Activated T-cell treated with anti-CD3 and anti-CD28 coated beads for 1 hour (primary cell): ENCODE measurements around the gene VWA2.

Experiments
- DNase-seq: peaks from one replicate; pipeline ENCODE4 v3.0.0-alpha.2; 2020; ENCODE audit warnings: low read depth

VWA2 gene

GRCh38 chr10:114278140-114278883 lies 39.3 kb downstream of the VWA2 start:
- no peak for DNase-seq

DNA sequence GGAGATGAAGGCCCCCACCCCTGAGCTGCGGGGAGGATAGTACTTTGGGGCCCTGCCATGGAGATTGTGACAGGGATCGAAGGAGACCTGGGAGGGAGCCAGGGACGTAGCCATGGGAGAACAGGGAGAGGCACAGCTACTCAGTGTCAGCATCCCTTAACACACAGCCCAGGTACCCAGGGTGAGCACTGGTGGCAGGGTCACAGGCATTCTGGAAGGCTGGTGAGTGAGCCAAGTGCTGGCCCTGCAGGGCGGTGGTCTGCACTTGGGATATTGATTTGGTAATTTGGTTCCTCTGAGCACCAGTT lies 39.8 kb downstream of the VWA2 start:
- DNase-seq = no peak

DNA sequence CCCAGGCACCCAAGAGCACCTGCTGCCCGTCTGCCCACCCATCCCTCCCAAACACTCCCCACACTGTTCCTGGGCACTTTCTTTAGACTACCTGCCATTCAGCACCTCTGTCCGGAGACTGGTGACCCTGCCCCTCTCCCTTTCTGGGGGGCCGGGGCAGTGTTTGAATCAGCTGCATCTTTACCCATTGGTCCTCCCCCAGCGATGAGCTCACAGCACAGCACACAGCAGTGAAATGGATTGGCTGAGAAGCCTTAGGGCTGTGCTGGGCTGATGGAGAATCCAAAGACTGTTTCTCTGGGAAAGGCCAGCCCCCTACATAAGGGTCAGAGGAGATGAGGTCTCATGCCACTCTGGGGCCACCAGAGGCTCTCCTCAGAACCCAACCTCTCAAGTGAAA lies 40.2 kb downstream of the VWA2 start:
- no peak for DNase-seq

DNA sequence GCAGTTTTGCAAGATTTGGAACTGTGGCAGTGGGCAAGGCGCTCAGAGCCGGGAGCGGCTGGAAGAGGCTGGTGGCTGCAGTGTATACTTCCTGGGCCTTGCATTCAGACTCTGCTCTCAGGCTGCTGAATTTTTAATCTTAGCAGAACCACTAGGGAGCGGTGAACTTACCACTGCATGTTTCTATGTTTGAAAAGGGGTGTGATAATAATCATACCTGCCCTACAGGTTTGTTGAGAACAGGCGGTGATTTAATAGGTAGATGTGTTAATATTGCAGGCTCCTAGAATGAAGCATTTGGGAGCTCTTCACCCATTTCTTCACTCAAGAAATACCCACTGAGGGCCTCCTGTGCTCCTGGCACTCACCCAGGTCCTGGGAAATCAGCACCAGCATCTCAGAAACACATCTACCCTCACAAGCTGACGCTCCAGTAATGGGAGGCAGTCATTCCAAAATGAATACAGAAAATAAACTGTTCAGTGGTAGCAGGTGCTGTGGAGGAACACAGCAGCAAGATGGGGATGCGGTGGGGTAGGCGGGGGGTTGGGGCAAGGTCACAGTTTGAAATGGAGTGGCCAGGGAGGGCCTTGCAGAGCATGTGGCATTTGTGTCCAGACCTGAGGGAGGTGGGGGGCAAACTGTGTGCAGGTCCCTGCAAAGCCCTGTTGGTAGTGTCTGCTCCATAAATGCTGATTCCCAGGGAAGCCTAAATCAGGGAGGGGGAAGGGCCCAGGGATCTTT lies 41.0 kb downstream of the VWA2 start:
- DNase-seq = no peak

DNA sequence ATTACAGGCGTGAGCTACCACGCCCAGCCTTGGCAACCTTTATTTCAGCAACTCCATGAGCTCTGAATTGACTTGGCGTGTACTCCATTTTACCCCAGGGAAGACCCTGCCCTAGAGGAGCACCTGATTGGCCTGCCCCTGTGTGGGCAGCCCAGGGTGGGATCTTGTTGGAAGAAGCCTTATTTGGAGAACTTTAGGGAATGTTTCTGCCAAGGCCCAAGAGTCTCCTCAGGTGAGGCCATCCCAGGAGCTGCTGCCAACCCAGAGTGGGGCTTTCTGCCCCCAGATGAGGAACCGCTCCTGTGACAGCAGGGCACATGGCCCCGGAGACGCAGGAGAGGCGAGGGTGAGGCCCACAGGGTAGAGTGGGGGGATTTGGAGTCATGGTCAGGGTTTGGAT lies 42.0 kb downstream of the VWA2 start:
- DNase-seq = no peak

DNA sequence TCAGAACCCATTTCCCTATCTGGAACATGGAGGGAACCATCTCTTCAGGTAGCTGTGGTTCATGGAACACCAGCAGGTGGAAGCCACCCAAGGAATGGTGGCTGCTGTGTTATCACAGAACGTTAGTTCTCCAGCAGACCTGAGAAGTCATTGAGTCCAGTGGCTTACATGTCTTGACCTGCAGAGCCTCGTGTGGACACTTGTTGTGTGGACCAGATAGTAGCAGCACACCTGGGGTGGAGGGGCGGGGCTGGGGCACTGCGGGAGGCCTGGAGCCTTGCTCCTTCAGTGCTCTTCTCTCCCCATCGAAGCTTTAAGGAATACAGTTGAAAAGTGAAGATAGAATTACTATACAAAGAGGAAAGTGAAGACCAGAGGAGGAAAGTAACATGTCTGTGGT lies 42.4 kb downstream of the VWA2 start:
- no peak for DNase-seq

GRCh38 chr10:114282526-114282925 lies 43.5 kb downstream of the VWA2 start:
- DNase-seq = no peak

DNA sequence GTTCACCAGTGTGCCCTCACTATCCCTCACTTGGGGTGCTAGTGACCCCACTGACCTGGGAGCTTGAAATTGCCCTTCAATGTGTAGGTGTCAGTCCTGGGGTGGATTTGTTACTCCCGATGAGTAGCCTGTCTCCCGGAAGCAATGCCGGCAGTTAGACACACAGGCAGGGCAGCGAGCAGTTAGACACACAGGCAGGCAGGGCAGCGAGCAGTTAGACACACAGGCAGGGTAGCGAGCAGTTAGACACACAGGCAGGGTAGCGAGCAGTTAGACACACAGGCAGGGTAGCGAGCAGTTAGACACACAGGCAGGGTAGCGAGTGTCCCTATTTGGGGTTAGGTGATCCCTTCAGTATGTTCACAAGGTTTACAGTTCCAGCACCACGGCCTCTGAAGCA lies 44.0 kb downstream of the VWA2 start:
- no peak for DNase-seq

DNA sequence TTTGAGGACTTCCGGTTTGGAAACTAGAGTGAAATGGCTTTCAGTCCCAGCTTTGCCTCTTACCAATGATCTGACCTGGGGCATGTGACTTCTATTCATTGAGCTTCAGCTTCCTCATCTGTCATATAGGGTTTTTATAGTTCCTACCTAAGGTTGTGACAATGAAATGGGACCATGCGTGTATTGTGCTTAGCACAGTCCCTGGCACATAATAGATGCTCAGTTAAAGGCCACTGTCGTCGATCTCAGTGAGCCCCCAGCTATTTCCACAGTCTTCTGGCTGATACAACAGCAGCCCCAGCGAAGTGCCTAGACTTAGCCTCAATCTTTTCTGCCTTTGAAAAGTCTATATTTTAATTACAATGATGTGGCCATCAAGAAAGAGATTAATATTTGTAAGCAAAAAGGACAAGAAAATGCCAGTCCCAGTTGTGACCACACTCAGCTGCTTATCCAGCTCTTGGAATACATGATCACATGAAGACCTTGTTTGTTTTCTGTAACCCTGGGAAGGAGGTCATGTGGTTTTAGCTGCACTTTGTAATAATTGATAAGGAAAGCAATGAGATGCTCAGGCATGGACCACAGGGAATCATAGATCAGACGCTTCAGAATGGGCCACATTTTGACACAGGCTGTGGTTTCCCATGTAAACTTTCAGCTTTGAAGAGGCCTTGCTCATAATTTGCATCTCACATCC lies 44.6 kb downstream of the VWA2 start:
- no peak for DNase-seq

DNA sequence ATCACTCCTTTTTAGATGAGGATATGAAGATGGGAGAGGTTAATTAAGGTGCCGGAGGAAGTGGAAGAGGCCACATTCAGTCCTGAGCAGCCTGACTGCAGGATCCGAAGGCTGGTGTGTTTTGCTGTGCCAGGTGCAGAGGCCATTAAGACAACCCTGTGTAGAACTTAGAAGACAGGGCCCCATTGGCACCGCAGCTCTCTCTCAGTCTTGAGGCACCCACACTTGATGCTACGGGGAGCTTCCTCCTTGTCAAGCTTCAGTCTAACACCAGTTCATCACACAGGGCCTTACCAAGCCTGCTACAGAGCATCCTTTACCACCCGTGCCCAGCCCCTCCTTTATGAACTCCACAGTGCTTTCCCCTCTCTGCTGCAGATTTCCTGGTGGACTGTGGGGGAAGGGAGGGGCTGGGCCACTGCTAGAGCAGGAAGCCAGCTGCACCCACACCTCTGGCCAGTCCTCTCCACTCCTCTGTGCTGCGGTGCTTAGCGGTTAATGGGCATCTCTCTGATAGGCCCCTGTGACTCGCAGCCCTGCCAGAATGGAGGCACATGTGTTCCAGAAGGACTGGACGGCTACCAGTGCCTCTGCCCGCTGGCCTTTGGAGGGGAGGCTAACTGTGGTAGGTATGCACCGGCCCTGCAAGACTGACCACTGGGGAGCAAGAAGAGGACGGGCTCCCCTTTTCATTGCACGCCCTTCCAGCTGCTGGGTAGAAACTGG lies 45.5 kb downstream of the VWA2 start:
- DNase-seq = no peak

- DNase-seq = no peak
Measured at GRCh38 chr10:114285961-114286441, 46.9 kb downstream of the VWA2 start.

DNA sequence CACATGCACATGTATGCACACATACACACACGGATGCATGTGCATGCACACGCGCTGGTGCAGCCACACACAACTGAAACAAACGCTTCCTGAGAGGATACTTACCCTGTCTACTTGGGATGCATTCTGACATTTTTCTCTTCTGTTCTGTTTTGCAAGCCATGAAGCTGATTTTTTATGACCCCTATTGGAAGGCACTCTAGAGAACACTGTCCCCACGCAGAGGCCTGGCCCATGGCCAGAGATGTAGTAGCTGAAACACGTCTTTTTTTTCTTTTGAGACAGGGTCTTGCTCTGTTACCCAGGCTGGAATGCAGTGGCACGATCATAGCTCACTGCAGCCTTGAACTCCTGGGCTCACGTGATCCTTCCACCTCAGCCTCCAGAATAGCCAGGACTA lies 47.9 kb downstream of the VWA2 start:
- no peak for DNase-seq

GRCh38 chr10:114288424-114289095 lies 49.5 kb downstream of the VWA2 start:
- no peak for DNase-seq

DNA sequence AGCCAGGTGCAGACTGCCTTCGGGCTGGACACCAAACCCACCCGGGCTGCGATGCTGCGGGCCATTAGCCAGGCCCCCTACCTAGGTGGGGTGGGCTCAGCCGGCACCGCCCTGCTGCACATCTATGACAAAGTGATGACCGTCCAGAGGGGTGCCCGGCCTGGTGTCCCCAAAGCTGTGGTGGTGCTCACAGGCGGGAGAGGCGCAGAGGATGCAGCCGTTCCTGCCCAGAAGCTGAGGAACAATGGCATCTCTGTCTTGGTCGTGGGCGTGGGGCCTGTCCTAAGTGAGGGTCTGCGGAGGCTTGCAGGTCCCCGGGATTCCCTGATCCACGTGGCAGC lies 50.0 kb downstream of the VWA2 start:
- DNase-seq = no peak

- DNase-seq = no peak
Measured at GRCh38 chr10:114290038-114290437, 51.0 kb downstream of the VWA2 start.

GRCh38 chr10:114291076-114291475 lies 52.0 kb downstream of the VWA2 start:
- no peak for DNase-seq

DNA sequence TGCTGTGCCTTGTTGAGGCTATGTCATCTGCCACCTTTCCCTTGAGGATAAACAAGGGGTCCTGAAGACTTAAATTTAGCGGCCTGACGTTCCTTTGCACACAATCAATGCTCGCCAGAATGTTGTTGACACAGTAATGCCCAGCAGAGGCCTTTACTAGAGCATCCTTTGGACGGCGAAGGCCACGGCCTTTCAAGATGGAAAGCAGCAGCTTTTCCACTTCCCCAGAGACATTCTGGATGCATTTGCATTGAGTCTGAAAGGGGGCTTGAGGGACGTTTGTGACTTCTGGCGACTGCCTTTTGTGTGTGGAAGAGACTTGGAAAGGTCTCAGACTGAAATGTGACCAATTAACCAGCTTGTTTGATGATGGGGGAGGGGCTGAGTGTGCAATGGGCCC lies 52.5 kb downstream of the VWA2 start:
- no peak for DNase-seq

DNA sequence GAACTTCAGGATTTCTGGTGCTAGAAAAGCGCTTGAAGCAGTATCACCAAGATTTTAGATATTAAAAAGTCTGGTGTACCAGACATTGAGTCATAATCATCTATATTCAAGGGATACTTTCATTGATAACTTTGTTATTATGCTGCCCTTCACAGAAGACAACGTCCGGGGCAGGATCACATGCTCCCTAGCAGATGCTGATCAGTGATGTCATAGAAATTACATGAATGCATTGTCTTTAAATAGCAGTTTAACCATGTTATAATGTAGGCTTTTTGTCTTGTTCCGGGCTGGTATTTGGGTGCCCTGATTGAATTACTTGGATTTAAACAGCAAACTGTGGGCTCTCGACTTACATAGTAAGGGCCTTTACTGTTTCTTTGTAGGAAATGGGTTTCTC lies 54.0 kb downstream of the VWA2 start:
- no peak for DNase-seq

GRCh38 chr10:114294549-114294948 lies 55.5 kb downstream of the VWA2 start:
- DNase-seq = no peak

DNA sequence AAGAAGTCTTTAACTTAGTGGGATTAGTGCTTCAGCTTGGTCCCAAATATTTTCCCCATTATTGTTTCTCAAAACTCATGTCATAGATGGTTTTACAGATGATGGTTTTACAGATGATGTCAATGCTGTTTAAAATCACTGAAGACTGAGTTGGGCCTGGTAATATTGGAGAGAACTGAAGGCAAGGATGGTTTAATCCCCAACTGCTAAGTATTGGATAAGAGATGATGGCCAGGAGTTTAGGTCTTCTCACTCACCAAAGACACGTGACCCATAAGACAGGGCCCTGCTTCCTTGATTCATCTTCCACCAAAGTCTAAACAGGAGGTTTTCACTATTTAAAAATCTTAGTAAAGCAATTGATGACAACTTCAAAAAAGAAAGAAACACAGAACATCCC lies 56.3 kb downstream of the VWA2 start:
- DNase-seq = no peak

DNA sequence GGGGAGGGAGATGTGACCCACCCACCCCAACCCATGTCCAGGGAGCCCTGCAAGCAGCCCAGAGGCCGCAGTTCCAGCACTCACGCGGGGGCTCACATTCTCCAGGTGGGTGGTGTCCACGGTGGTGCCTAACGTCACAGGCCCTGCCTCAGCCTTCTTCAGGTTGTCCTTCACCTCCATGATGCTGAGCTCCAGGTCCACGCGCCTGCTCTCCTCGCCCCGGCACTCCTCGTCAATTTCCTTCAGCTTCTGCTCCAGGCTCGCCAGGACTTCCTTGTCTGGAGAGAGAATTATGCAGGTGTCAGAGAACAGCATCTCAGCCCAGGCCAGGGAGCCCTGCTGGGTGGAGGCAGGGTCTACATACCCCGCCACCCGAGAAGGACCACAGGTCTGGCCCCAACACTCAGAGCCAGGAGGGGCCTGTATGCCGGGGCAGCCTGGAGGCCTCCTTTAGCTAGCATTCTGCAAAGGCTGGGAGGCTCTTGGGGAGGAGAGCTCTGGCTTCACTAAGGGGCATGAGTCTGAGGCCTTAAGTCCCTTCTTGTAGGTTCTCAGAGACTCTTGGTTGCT lies 58.2 kb downstream of the VWA2 start:
- no peak for DNase-seq
